ENCODE results near the gene DNAJC7. TPM values are rescaled to one million over a fixed set of nuclear protein-coding genes. Genes with fewer than 3 reads are reported as not detected.

DNAJC7 gene
- total and polyA plus RNA-seq, 4 donors, result 66.2 to 89.3 (median 83.0) TPM

DNA sequence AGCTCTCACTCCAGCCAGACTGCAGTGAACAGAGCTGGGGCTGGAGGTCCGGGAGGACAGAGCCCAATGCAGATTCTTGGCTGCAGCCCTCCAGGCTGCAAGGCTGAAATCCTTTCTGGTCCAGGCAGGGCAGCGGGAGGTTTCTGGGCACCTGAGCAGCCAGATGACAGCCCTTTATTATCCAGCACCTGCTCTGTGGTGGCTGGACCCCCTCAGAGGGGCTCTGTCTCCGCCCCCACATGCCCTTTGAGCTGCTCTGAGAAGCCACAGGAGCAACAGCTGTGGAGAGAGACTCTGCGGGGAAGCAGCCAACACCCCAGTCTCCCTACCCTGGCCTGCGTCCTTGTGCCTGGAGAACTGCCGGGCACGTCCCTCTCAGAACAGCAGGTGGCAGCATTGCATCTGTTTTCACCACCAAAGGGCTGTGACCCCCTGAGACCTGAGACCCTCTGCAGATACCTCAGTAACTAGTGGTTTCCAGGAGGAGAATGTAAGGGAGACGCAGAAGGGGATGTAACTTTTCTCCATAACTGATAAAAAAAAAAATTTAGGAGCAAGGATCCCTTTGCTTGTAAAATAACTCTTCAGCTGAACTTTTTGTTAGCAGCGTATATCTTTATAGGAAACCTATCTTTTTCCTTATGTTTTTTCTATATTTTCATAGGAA lies 54.3 kb downstream of the DNAJC7 start:
- peaks cover 0 to 2% (median 1%) of the 10 kb centered on the region in 4 donors for H3K36me3 ChIP-seq (ENCODE audit: control insufficient read depth in 4 of 4, insufficient read depth in 4 of 4, low read length in 4 of 4)
- no peak overlapping the region for H3K9ac ChIP-seq (ENCODE audit: insufficient read depth in 1 of 2, low read length in 2 of 2)
- H3K27me3 ChIP-seq (ENCODE audit: control insufficient read depth in 3 of 3, insufficient read depth in 3 of 3, low read length in 2 of 3), result no peaks in the 10 kb centered on the region
- no peaks in the 10 kb centered on the region for H3K9me3 ChIP-seq (ENCODE audit: control insufficient read depth in 4 of 4, insufficient read depth in 3 of 4, low read length in 3 of 4)
- WGBS, 2 donors, result 25 to 29% methylated on average over 9 of the region's 9 CpGs
- ATAC-seq (ENCODE audit: insufficient read depth, low FRiP score), result no peak
- no peak overlapping the region for H3K4me3 ChIP-seq
- peaks cover 0 to 32% (median 4%) of the 10 kb centered on the region in 5 donors for H3K4me1 ChIP-seq (ENCODE audit: control insufficient read depth in 5 of 5, insufficient read depth in 5 of 5, low read length in 5 of 5)
- TF ChIP-seq, protein P1, sequence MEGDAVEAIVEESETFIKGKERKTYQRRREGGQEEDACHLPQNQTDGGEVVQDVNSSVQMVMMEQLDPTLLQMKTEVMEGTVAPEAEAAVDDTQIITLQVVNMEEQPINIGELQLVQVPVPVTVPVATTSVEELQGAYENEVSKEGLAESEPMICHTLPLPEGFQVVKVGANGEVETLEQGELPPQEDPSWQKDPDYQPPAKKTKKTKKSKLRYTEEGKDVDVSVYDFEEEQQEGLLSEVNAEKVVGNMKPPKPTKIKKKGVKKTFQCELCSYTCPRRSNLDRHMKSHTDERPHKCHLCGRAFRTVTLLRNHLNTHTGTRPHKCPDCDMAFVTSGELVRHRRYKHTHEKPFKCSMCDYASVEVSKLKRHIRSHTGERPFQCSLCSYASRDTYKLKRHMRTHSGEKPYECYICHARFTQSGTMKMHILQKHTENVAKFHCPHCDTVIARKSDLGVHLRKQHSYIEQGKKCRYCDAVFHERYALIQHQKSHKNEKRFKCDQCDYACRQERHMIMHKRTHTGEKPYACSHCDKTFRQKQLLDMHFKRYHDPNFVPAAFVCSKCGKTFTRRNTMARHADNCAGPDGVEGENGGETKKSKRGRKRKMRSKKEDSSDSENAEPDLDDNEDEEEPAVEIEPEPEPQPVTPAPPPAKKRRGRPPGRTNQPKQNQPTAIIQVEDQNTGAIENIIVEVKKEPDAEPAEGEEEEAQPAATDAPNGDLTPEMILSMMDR (IDR thresholded peaks at IDR 0.05; ENCODE audit: control extremely low read depth, extremely low read depth), result peak; percentile 85
- peak; percentile 78 to 84 (median 81) for DNase-seq
- H3K27ac ChIP-seq (ENCODE audit: low read depth in 1 of 2, low read length in 1 of 2), result no peak overlapping the region

DNA sequence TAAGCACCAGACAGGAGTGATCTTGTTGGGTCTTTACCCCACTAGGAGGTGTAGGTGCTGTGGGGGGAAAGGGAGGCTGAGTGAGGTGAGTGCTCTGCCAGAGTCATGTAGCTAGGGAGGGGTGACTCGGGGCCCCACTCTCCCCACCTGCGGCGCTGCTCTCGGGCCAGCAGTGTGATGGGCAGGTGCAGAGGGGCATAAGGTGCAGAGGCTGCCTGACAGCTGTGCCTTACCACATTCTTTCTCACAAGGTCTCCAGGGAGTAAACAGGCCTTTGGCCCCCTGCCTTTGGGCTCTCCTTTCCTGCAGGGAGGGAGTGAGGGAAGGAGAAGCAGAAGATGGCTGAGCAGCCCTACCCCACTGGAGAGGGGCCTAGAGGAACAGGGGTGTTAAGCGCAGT lies 55.1 kb downstream of the DNAJC7 start:
- no peaks in the 10 kb centered on the region for H3K36me3 ChIP-seq (ENCODE audit: control insufficient read depth in 4 of 4, insufficient read depth in 4 of 4, low read length in 4 of 4)
- TF ChIP-seq, protein P1 (IDR thresholded peaks at IDR 0.05; ENCODE audit: control extremely low read depth, extremely low read depth), result no peak
- H3K4me1 ChIP-seq (ENCODE audit: control insufficient read depth in 5 of 5, insufficient read depth in 5 of 5, low read length in 5 of 5), result peaks cover 0 to 24% (median 3%) of the 10 kb centered on the region in 5 donors
- ATAC-seq (ENCODE audit: insufficient read depth, low FRiP score), result no peak
- DNase-seq, result no peak
- H3K27ac ChIP-seq (ENCODE audit: low read depth in 1 of 2, low read length in 1 of 2), result no peak overlapping the region
- WGBS, 2 donors, result 85 to 91% methylated on average over 5 of the region's 5 CpGs
- H3K27me3 ChIP-seq (ENCODE audit: control insufficient read depth in 3 of 3, insufficient read depth in 3 of 3, low read length in 2 of 3), result no peaks in the 10 kb centered on the region
- no peak overlapping the region for H3K9ac ChIP-seq (ENCODE audit: insufficient read depth in 1 of 2, low read length in 2 of 2)
- H3K9me3 ChIP-seq (ENCODE audit: control insufficient read depth in 4 of 4, insufficient read depth in 3 of 4, low read length in 3 of 4), result no peaks in the 10 kb centered on the region
- no peak overlapping the region for H3K4me3 ChIP-seq

DNA sequence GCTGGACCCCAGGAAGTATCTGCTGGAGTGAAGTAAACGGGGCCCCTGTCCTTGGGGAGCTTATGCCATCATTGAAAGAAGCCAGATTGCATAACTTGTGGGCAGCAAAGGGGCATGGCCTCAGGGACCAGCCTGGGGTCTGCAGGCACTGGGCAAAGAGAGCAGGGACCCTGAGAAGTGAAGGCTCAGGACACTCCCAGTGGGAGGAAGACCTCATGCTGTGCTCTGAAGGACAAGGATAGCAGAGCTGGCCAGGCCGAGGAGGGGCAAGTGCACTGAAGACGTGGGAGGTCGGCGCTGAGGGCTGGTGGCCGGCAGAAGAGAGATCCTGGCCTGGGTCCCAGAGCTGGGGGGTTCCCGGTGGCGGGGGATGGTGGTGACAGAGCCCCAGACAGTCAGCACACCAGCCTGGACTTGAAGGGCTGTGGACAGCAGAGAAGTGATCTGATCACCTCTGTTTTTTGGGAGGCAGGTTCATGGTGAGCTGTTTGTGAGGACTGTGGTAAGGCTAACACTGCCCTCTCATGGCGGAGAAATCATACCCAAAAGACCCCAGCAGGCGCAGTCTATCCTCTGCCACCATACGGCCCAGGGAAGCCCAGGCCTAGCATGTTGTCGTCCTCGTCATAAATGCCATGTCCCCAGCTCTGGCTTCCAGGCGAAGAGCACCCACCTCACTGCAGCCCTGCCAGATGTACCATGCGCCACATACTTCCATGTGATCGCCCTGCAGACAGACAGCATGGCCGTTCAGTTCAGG lies 57.7 kb downstream of the DNAJC7 start:
- no peaks in the 10 kb centered on the region for H3K9me3 ChIP-seq (ENCODE audit: control insufficient read depth in 4 of 4, insufficient read depth in 3 of 4, low read length in 3 of 4)
- WGBS, 2 donors, result 60 to 61% methylated on average over 17 of the region's 17 CpGs
- H3K9ac ChIP-seq (ENCODE audit: insufficient read depth in 1 of 2, low read length in 2 of 2), result no peak overlapping the region
- peaks cover 0 to 10% (median 0%) of the 10 kb centered on the region in 5 donors for H3K4me1 ChIP-seq (ENCODE audit: control insufficient read depth in 5 of 5, insufficient read depth in 5 of 5, low read length in 5 of 5)
- H3K36me3 ChIP-seq (ENCODE audit: control insufficient read depth in 4 of 4, insufficient read depth in 4 of 4, low read length in 4 of 4), result no peaks in the 10 kb centered on the region
- no peak overlapping the region for H3K4me3 ChIP-seq
- no peak for ATAC-seq (ENCODE audit: insufficient read depth, low FRiP score)
- no peak overlapping the region for H3K27ac ChIP-seq (ENCODE audit: low read depth in 1 of 2, low read length in 1 of 2)
- TF ChIP-seq, protein P1 (IDR thresholded peaks at IDR 0.05; ENCODE audit: control extremely low read depth, extremely low read depth), result no peak
- no peaks in the 10 kb centered on the region for H3K27me3 ChIP-seq (ENCODE audit: control insufficient read depth in 3 of 3, insufficient read depth in 3 of 3, low read length in 2 of 3)
- peak; percentile 41 to 45 (median 44) for DNase-seq

Measured in lung (tissue), 12 donors.